Renal cortex interstitium (tissue), 11 donors: ENCODE measurements around the gene NDUFAF8. TPM values are rescaled to one million over a fixed set of nuclear protein-coding genes. Genes with fewer than 3 reads are reported as not detected.

ENCODE experiments used
- DNase-seq, 11 donors: peaks; one replicate each; pipeline ENCODE4 v3.0.0-alpha.2; 2013; ENCODE audit warnings: low read depth in 9 of 11, low spot score in 4 of 11; ENCODE audit errors: extremely low read depth in 1 of 11
- polyA plus RNA-seq, 3 donors: library from polyadenylated mRNA; unstranded; fragments of 120-200 nt; gene quantifications; one replicate each; pipeline ENCODE4 v1.2.1, GENCODE V29; 2013; ENCODE audit not compliant: insufficient read length in 3 of 3

The NDUFAF8 gene
- polyA plus RNA-seq, 3 donors: 48.9 to 58.4 (median 51.8) TPM

DNA sequence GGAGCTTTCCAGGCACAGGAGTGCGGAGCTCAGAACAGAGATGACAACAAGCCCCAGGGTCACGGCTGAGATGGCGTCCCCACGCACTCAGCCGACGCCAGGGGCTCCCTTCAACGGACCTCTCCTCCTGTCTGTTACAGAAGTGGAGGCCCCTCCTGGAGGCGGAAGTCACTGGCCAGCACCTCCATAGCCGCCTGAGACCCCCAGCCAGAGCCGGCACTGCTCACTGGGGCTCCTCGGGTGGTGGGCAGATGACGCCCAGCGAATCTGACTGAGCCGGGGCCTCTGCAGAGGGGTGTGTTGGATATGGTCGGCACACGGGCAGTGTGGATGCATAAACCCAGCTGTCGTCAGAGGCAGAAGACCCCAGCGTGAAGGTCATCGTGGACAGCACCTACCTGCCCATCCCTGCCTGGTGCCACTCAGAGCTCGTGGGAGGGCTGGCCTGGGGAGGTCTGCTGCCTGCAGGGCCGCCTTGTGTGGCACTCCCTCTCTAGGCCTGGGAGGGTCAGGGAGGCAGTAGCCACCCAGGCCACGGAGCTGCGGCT, 20.0 kb downstream of the NDUFAF8 start:
- no peak for DNase-seq

DNA sequence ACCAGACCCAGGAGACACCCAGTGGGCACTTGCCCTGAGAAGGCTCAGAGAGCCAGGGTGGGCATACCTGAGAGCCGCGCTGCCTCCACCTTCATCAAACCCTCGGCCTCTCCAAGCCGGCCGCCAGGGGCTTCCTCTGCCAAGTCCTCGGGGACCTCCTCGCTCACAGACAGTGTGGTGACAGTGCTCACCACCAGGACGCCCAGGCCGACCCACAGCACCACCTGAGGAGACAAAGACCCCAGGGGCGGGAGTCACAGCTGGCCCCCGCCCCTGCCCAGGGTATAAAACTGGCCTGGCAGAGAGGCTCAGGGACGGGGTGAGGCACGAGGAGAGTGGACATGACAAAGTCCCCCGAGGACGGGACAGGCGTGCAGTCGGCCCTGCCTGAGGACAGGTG, 21.1 kb downstream of the NDUFAF8 start:
- DNase-seq: no peak

DNA sequence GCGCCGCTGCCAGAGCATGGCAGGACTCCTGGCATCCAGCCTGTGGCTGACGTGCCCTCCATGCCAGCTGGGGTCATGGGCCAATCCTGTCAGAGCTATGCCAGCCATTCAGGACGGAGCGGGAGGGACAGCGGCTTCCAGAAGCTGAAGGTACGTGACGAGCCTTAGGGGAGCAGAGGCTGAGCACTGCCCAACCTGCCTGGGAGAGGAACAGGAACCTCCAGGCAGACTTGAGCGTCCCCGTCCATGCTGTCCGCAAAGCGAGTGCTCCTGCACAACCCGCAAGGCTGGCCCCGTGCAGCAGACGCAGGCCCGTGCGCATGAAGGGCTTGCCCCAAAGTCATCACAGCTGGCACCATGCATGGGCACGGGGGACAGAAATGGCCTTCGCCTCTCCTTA, 21.5 kb downstream of the NDUFAF8 start:
- DNase-seq: no peak

DNA sequence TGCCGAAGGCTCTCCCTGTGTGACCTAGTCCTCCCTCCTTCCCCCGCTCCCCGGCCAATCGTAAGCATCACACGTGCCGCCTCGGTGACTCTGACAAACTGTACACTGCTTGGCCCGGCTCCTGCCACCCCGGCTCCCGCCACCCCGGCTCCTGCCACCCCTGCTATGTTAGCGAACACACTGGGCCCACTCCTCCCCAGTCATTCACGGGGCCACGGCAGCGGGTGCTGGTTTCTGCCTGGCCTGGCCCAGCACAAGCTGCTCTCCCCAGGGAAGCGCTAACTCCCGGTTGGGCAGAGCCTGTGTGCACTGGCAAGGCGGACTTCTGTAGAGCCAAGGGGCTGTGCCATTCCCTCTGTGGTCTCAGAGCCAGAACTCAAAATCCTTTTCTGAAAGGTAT, 22.0 kb downstream of the NDUFAF8 start:
- DNase-seq: no peak

DNA sequence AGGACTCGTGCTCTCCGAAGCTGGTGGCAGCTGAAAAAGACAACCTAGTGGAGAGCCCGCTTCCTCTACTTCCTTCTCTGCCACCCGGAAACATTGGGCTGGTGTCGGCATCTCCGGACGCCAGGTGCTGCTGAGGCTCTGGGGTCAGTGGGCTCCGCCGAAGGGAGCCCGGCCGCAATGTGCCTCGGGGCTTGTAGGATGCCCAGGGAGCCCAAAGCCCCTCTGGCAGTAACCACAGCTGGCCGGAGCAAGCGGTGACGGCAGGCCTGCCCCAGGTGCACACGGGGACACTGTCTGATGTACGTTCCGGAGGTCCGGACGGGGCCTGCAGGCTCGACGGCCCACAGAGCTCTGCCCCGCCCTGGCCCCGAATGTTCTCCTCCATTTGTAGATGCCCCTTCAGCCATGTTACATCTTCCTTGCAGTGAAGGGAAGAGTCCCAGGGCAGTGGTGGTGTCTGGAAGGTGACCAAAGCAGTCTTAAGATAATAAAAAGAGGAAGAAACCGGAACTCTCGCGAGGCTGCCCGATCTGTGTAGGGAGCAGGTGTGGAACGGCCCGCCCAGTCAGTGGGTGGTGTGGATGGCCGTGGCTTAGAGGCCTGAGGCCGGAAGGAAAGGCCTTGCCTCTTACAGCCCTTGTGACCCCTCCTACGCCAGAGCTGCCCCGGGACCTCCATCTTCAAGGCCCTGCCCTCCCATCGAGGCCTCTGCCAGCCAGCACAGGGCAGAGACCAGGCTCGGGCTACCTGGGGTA, 22.6 kb downstream of the NDUFAF8 start:
- no peak for DNase-seq

DNA sequence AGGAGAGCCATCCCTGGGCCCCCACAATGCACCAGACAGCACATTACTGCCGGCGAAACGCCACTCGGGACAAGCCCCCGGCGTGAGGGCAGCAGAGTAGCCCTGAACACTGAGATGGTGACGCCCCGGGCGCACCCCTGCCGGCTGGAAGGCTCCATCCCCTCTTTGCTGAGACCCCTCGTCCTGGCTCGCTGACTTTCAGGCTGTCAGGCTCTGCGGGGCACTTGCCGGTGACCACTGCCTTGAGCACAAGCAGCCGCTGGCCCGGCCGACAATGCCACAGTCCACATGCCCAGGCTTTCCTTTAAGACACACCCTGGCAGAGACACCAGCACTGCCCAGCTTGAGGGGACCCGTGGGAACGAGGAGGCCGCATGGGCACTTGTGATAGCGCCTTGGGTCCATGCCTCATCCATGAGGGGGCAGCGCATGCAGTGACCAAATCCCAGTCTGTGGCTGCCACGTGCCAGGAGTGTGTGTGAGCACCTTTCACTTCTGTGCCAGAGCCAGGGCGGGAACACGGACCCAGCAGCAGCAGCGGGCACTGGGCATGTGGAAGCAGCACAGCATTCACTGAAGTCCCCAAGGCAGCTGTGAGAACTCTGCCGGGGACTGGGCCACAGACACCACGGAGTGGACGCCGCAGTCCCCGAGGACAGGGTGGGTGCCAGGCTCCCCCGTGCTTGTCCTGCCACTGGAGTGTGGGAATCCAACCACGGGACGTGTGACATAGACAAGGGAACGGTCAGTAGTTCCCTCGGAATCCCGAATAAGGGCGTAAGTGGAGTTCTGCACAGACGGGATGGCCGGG, 24.5 kb downstream of the NDUFAF8 start:
- DNase-seq: no peak

DNA sequence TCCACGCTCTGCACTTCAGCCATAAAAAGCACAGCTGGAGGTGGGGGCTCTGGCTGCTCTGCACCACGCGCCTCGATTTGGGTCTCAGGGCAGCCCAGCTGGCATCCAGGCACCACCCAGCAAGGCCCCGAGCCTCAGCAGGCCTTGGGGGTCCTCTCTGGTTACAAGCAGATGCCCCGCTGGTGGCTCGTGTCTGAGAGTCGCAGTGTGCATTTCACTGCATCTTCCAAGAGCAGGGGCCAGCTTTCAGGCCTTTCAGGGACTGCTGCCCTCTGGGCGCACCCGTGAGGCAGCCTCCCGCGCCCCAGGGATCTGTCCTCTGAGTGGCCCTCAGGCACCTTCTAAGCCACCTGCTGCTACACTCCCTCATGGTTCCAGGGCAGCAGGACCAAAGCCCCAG, 25.5 kb downstream of the NDUFAF8 start:
- no peak for DNase-seq

DNA sequence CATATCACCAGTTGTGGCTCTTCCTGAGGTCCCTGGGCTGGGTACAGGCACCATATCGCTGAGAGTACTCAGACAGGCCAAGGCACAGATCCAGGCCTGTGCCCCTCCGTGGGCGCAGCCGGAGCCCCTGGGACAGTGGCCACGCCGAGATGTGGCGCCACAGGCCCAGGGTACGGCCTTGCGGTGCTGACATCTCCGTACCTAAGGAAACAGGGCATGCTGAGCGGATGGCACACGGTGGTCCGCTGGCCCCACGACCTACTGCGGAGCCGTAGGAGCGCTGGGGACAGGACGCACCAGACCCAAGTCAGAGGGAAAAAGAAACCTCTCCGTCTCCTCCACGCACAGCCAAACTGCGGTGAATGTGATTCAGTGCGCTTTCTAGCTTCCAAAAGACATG, 26.5 kb downstream of the NDUFAF8 start:
- no peak for DNase-seq

DNA sequence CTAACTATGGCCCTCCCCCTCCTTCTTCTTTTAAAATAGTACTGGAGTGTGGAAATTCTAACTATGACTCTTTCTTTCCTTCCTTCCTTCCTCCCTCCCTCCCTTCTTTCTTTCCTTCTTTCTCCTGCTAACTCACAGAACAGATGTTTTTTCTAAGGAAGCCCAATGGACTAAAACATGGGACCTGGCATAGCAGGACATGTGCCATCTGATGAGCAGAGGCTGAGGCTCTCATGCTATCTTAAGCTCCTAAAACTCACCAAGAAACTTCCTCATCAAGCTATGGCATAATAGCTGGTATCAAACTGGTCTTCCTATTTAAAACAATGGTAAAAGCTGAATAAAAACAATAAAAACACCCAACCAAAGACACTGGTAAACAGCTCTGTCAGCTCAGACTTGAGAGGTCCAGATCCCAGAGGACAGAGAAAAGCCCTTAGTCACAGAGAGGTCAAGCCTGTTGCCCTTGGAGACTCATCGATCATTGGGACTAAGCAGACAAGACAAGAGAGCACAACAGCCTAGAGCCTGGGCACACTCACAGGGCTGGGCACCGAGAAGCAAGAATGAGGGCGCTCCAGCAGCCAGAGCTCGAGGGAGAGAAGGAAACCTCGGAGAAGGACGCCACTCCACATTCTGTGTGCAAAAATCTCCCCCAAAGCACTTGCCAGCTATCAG, 28.4 kb downstream of the NDUFAF8 start:
- no peak for DNase-seq

DNA sequence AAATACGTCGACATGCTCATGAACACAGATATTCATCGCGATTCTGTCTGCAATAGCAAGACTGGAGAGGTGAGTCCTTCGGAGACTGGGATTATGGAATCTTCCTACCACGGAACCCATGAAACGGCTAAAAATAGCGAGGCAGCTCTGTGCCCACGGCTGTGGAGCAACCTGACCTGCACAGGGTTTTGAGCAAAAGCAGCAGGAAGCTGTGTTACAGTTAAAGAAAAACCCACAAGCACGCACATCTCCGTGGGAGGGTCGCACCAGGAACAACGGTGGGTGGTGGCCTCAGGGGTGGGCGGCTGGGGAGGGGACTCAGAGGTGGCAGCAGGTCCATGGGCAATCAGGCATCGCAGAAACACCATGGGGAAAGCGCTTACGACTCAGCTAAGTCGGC, 31.2 kb downstream of the NDUFAF8 start:
- no peak for DNase-seq

DNA sequence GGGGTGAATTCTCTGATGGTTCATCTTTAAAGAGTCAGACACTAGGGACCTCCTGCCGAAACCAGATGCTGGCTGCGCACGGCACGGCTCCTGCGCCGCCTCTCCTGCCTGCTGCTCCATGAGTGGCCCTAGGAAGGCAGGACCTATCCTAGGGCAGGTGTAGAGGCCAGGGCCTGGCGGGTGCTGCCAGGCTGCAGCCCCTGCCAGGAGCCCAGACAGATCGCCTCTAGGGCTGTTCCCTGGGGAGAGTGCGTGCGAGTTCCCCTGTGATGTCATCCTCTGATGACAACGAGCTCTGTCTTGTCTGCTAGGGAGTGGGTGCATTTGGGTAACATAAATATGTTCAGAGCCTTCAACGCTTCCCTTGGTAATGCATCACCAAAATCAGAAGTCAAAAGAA, 32.1 kb downstream of the NDUFAF8 start:
- DNase-seq: no peak

DNA sequence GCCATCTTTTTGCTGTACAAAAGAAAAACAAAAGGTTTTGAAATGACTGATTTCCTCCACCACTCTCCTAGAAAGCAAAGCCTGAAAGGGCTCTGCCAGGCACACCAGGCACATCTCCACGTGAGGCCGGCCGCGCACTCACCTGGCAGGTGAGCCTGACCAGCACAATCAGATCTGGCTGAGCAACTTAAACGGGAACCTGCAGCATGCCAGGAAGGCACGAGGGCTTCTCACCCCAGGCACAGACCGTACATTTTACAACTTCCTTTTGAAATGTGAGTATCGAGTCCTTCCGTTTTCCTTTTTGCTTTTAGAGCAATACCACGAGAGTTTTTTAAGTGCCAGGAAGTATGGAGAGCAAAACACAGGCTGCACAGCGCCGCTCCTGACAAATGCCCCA, 33.5 kb downstream of the NDUFAF8 start:
- no peak for DNase-seq

DNA sequence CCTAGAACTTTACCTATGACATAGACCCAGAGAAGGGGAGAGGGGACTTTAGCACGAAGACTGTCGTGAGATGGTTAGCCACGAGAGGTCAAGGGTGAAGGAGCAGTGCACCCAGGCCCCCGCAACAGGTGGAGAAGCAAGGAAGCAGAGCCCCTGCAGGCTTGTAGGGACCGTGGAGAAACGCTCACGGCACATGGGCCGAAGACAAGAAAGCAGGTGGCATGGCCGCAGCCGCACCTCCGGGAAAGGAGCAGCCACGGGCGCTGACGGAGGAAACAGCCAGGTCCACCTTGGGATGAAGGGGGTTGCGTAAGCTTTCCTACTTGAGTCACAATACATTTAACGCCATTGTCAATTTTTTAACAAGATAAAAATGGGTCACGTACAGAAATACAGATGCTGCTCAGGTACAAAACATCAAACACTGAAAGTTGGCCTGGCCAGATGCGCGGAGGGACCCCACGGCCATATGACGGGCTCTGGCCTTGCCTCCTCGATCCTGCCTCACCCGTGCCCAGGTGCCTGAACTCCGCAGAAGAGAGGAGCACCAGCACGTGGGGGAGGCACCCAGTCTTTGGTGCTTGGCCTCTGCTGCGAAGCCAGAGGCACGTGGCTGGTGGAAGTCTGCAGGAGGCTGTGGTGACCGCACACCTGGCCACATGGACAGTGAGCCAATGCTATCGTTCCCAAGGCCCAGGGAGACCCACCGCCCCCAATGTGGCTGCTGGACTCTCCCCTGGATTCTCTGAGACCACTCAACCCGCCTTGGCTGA, 34.8 kb downstream of the NDUFAF8 start:
- DNase-seq: no peak

DNA sequence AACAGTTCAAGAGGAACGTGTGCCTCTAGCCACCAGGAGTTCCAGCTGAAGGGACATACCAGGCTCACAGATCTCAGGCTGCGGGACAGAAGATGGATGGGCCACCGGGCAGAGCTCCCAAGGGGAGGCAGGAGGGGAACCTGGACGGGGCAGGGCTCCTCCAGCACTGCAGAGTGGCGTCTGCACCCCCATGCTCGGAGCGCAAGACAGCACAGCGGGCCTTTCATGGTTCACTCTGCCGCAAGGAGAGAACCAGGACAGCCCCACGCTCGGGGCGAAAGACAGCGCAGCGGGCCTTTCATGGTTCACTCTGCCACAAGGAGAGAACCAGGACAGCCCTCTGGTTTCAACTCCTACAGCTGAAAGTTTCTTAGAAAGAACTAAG, 35.3 kb downstream of the NDUFAF8 start:
- DNase-seq: no peak

DNA sequence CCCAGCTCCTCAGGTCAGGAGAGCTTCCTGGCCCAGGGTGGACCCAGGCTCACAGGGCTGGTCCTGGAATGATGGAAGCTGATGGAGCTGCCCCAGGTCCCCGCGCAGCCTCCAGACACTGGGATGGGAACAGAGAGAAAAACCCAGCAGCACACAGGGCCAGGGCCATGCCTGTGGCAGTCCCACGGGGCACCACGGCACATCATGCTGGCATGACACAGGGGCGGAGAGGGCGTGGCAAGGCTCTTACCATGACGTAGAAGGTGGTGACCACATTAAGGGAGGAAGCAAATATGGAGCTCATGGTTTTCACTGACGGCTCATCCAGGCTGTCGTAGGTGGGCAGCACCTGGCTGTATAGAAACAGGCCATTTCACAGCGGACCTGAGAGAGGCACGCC, 37.7 kb downstream of the NDUFAF8 start:
- no peak for DNase-seq

DNA sequence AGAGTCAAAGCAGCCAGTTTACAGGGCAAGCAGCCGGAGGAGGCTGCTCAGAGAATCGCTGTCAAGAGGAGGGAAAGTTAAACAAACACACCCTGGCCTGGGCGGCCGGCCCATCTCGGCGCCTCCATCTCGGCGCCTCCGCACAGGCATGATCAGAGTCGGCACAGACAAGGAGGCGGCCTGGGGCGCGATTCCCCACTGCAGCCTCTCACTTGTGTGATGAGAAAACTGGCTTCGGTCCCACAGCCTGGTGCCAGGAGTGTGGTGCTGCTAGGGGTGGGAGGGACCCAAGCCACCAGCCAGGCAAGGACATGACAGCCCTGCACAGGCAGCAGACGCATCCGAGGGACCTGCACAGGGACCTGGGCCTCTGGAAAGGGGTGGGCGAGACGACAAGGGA, 38.3 kb downstream of the NDUFAF8 start:
- DNase-seq: no peak

DNA sequence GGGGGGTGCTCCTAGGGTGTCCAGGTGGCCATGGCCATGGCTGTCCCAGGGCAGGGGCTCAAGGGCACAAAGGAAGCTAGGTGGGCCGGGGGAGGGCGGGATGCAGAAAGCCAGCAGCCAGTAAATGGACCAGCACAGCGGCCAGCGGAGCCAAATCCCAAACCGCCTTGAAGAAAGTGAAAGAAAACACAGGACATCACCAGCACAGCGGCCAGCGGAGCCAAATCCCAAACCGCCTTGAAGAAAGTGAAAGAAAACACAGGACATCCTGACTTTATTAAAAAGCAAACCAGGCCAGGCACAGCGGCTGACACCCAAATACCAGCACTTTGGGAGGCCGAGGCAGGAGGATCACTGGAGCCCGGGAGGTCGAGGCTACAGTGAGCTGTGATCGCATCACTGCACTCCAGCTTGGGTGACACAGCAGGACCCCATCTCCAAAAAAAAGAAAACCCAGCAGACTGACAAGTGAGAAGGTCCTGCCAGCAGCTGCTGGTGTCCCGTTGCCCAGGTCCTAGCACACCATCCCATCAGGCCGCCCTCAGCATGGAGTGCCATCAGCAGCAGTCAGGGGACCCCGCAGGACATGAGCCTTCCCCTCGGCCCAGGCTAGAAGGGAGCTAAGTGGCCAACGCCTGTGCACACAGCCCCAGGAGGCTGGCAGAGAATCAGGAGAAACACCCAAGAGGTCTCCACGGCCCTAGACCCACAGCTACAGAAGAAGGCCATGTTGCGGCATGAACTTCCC, 39.0 kb downstream of the NDUFAF8 start:
- DNase-seq: no peak

DNA sequence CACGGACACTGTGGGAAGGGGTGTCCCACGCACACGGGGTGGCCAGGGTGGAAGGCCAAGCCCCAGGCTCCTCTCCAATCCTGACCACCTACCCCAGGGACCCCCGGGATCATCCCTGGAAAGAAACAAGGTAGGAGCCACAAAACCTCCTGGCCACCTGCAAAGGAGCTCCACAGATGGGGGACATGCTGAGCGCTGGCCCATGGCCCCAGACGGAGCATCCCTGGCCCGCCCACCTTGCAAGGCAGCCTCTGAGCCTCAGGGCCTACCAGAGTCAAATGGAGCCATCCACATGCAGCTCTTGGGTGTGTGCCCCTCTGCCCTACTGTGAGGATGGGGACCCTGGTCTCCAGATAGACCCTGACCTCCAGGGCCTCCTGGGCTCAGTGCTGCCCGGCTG, 39.7 kb downstream of the NDUFAF8 start:
- no peak for DNase-seq
